CD4-positive, alpha-beta T cell treated with Interferon alpha-2 for 1 hour (primary cell): ENCODE measurements around the gene ISM1.

Experiments used
- DNase-seq, 2 donors: peaks; one replicate each; pipeline ENCODE4 v3.0.0-alpha.2; 2020 to 2022

ISM1 gene

GRCh38 chr20:13284830-13285229 lies 63.8 kb downstream of the ISM1 start:
- no peak for DNase-seq

- DNase-seq, result no peak
These were observed 64.3 kb downstream of the ISM1 start for GRCh38 chr20:13285408-13285807.

DNA sequence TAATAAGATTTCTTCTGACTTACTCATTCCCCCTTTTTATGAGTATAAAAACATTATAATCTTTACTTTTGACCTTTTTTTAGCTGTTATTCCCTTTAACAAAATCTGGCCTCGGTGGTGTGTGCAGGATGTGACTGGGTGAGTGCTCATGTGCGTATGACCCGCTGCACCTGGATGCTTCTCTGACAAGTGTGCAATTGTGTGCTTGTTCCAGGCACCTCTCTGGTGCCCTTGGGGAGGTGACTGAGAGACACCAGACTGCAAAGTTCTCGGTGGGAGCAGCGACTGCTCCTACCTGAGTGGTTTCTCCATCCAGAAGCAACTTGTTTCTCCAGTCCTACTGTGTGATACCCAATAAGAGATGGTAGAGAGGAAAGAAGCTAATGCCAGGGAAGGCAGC lies 65.0 kb downstream of the ISM1 start:
- no peak for DNase-seq

DNA sequence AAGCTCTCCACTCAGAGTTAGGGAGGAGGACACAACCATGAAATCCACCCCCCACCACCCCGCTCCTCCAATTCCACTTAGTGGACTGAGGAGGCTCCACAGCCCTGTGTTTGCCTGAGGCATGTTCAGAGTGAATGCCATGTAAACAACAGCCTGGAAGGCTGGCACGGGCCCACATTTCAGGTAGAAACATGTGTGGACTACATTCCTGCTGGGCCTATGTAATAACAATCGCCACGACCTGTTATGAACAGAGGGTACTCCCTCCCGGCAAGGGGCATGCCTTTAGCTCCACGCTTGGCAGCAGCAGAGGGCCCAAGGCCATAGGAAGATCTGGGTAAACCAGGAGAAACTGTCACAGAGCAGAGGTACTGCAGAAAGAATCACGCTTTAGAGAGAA lies 65.5 kb downstream of the ISM1 start:
- no peak for DNase-seq

- no peak for DNase-seq
These were observed 67.3 kb downstream of the ISM1 start for GRCh38 chr20:13288357-13288756.

GRCh38 chr20:13289031-13289430 lies 68.0 kb downstream of the ISM1 start:
- DNase-seq, result no peak

DNA sequence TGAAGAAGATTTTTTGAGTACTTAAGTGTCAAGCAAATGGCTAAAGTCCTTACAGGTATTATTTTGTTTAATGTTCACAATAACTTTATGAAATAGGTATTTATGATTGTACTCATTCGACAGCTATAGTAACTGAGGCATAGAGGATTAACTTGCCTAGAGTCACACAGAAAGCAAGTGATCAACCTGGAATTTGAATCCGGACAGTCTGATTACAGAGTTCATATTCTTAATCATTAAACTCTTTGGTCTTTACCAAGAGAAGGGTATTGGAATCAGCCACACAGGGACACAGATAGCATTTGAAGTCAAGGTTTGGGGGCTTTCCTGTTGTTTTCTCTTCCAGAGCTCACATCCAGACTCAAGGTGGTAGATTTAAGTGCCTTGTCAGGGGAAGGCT lies 69.7 kb downstream of the ISM1 start:
- DNase-seq, result no peak

DNA sequence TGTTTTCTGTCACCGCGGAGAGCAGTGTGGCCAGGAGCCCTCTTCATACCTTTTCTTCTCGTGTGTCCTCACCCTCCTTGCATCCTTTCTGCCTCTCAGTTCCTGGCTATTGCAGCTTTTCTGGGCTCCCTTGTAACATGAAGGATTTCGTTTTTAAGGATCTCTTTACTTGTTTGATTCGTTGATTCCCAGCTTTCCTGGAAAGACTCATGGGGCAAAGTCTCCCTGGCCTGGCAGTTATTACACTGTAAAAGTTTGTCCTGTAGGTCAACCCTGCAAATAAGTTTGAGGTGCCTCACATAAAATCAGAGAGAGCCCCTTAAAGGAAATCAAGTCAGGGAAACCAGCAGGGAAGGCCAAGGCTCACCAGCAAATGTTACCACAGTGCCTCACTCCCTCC lies 70.1 kb downstream of the ISM1 start:
- DNase-seq, result no peak

DNA sequence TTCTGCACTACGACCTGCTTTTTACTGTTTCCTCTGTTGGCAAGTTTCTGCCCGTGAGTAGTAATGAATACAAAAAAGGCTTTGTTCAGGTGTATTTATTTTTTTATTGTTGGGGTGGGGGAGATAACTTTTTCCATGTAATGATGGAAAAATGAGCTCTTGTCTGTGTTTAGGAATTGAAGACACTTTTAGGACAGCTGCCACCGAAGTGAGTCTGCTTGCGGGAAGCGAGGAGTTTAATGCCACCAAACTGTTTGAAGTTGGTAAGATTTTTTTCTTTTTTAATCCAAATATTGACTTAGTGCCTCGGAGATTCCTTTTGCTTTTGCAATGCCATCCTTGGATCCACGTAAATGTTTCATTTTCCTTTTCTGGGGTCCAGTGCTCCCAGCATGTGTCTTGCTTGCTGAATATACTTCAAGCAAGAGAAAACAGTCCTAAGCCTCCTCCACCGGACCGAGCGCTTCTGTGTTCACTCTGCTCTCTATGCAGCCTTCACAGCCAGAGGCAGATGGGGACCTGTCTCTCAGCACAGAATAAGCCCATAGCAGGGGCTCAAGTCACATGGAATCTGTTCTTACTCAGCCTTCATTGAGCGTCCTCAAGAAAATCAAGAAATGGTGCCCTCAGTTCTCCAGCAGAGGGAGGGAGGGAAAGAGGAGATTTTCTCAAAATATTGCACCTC lies 71.3 kb downstream of the ISM1 start:
- DNase-seq, result no peak

GRCh38 chr20:13294522-13294921 lies 73.4 kb downstream of the ISM1 start:
- no peak for DNase-seq

GRCh38 chr20:13295637-13296036 lies 74.6 kb downstream of the ISM1 start:
- DNase-seq, result no peak

- no peak for DNase-seq
These were observed 75.0 kb downstream of the ISM1 start for GRCh38 chr20:13296070-13296469.

- DNase-seq, result no peak
These were observed 76.2 kb downstream of the ISM1 start for GRCh38 chr20:13297147-13297899.

- DNase-seq, result no peak
These were observed 77.8 kb downstream of the ISM1 start for GRCh38 chr20:13298692-13299373.

- DNase-seq, result no peak
These were observed 78.3 kb downstream of the ISM1 start for GRCh38 chr20:13299401-13299800.

- DNase-seq, result no peak
These were observed 80.5 kb downstream of the ISM1 start for GRCh38 chr20:13301596-13301995.

DNA sequence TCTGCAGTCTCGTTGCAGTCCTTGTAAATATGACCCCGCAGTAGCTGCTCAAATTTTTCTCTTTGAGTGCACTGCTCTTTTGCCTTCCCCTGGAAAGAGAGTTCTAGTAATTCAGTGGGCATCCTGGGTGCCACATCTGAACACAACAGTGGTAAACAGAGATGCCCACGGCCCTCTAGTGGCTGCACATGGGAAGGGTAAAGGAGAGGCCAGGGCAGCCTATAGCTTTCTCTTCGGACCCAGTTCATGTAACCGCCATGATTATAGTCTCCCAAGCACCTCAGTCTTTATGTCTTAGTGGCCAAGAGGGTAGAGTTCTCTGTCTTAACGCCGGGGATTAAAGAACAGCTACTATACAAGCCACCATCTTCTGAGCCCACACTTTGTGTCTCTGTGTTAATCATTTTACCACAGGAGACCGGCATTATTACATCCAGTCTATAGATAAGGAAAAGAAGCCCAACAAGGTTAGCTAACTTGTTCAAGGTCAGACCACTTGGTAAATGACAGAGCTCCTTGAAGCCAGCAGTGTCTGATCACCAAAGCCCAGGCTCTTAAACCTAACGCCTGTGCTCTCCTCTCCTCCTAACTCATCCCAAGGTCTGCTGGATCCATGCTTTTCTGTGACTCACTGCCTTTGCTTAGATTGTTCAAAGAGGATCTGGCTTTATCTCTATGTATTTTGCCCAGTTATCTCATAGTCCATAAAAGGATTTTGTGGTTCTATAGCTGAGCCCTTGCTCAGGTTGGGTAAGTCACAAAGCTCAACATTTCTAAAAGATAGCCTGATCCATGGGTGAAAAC lies 81.8 kb downstream of the ISM1 start:
- peak in 1 of 2 donors; percentile 44 for DNase-seq

GRCh38 chr20:13305284-13305683 lies 84.2 kb downstream of the ISM1 start:
- DNase-seq, result no peak

DNA sequence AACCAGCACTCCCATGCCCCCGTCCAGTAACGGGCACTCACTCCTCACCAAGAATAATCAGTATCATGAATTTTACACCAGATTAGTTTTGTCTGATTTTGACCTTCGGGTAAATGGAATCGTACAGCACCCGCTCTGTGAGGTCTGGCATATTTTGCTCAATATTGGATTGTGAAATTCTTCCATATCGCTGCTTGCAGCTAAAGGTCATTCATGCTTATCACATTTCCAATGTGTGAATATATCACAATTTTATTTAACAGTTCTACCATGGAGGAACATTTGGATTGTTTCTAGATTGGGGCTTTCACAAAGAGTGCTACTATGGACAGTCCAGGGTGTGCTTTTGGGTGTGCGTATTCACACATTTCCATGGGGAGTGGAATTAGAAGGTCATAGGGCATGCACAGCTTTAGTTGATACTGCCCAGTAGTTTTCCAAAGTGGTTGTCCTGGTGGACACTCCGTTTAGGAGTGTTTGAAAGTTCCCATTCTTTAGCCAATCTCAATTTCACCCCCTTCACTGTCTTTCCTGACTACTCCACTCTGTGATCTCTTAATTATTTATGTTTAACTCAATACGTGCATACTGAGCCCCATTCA lies 86.6 kb downstream of the ISM1 start:
- no peak for DNase-seq

DNA sequence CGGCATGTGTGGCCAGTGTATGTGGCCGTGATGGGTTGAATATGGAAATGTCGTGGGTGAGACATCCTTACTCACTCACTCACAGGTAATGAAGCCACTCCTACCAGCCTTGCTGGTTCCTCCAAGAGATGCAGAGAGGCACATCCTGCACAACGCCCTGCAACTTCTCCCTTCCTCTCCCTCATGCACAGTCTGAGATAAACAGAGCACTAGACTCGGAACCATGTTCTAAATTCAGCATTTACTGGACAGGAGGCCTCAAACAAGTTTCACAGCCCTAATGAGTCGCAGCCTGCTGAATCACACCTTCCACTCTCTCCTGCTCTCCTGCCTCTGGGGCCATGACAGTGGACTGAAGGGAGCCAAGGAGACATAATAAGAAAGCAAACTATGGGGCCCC lies 91.2 kb downstream of the ISM1 start:
- DNase-seq, result no peak

DNA sequence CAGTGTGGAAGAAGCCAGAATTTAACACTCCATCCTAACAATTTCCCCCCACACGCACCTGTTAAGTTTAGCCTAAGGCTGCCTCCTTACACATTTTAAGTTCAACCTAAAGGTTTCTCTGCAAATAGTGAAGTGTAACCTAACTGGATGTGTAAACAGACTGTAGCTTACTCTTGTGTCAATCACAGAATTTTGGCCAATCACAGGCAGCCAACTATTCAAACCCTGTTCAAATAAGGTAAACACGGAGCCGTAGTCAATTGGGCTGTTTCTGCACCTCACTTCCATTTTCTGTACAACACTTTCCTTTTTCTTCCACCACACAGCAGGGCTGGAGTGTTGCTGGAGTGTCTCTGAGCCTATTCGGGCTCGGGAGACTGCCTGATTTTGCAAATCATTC lies 92.1 kb downstream of the ISM1 start:
- DNase-seq, result no peak

DNA sequence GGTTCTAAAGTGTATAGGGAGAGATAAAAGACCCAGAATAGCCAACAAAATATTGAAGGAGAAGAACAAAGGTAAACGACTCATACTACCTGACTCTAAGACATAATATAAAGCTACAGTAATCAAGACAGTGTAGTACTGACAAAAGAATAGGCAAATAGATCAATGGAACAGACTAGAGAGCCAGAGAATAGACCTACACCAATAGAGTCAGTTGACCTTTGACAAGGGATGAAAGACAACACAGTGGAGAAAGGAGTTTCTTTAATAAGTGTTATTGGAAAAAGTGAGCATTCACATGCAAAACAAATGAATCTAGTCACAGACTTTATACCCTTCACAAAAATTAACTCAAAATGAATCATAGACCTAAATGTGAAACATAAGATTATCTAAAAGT lies 96.4 kb downstream of the ISM1 start:
- no peak for DNase-seq
